Measurements from ENCODE around the gene SPTSSB.

- TF ChIP-seq CTCF (IDR thresholded peaks at IDR 0.05) = no peak
- no peak for TF ChIP-seq POLR2AphosphoS5 (IDR thresholded peaks at IDR 0.05)
- no peak for TF ChIP-seq EP300 (IDR thresholded peaks at IDR 0.05; ENCODE audit: low read depth)
These were observed 76.0 kb downstream of the SPTSSB start for GRCh38 chr3:161295325-161295724.

Measured in transverse colon (tissue), 4 donors.